ENCODE measurements around the gene FAM114A2.
"Not testable (repeated sequence)": the region's sequence is repeated elsewhere in the genome, so short reads cannot be mapped to it uniquely, and the experiment has no call there.

FAM114A2 gene

GRCh38 chr5:154044099-154044498 is 5.4 kb upstream of the FAM114A2 start:
- no peaks in the 10 kb centered on the region for H3K36me3 ChIP-seq (ENCODE audit: insufficient read depth, low read length)
- no peak overlapping the region for H3K4me3 ChIP-seq
- no peaks in the 10 kb centered on the region for H3K9me3 ChIP-seq (ENCODE audit: low read depth, low read length)
- no peak overlapping the region for H3K9ac ChIP-seq (ENCODE audit: insufficient read length)
- no peak for DNase-seq (ENCODE audit: low read depth, low spot score)
- TF ChIP-seq POLR2AphosphoS5 (IDR thresholded peaks at IDR 0.05; ENCODE audit: borderline replicate concordance, low read depth, low read length) (no peak), EZH2 (IDR thresholded peaks at IDR 0.05) (no peak), FOXP2 (optimal IDR thresholded peaks at IDR 0.05; ENCODE audit: control extremely low read depth, extremely low read length, insufficient read depth) (no peak)
- no peak overlapping the region for H3K27ac ChIP-seq

- TF ChIP-seq POLR2AphosphoS5 (IDR thresholded peaks at IDR 0.05; ENCODE audit: borderline replicate concordance, low read depth, low read length) (no peak), FOXP2 (optimal IDR thresholded peaks at IDR 0.05; ENCODE audit: control extremely low read depth, extremely low read length, insufficient read depth) (no peak), EZH2 (IDR thresholded peaks at IDR 0.05) (no peak)
- Histone ChIP-seq H3K9ac (ENCODE audit: insufficient read length) (no peak overlapping the region), H3K27ac (no peak overlapping the region), H3K36me3 (ENCODE audit: insufficient read depth, low read length) (no peaks in the 10 kb centered on the region), H3K9me3 (ENCODE audit: low read depth, low read length) (no peaks in the 10 kb centered on the region), H3K4me3 (no peak overlapping the region)
- no peak for DNase-seq (ENCODE audit: low read depth, low spot score)
Measured at GRCh38 chr5:154042766-154043165, 4.1 kb upstream of the FAM114A2 start.

GRCh38 chr5:154039458-154039829 is 734 bp upstream of the FAM114A2 start:
- peak overlapping the region; percentile 96 for H3K4me3 ChIP-seq
- TF ChIP-seq POLR2AphosphoS5 (IDR thresholded peaks at IDR 0.05; ENCODE audit: borderline replicate concordance, low read depth, low read length) (no peak), EZH2 (IDR thresholded peaks at IDR 0.05) (no peak), FOXP2 (optimal IDR thresholded peaks at IDR 0.05; ENCODE audit: control extremely low read depth, extremely low read length, insufficient read depth) (no peak)
- no peaks in the 10 kb centered on the region for H3K9me3 ChIP-seq (ENCODE audit: low read depth, low read length)
- H3K36me3 ChIP-seq (ENCODE audit: insufficient read depth, low read length), result no peaks in the 10 kb centered on the region
- peak overlapping the region; percentile 85 for H3K9ac ChIP-seq (ENCODE audit: insufficient read length)
- DNase-seq (ENCODE audit: low read depth, low spot score), result no peak
- H3K27ac ChIP-seq, result no peak overlapping the region

GRCh38 chr5:154038261-154038706 is 426 bp downstream of the FAM114A2 start:
- TF ChIP-seq FOXP2 (optimal IDR thresholded peaks at IDR 0.05; ENCODE audit: control extremely low read depth, extremely low read length, insufficient read depth), result no peak
- TF ChIP-seq EZH2 (IDR thresholded peaks at IDR 0.05), result no peak
- no peak for TF ChIP-seq POLR2AphosphoS5 (IDR thresholded peaks at IDR 0.05; ENCODE audit: borderline replicate concordance, low read depth, low read length)
- Histone ChIP-seq H3K9me3 (ENCODE audit: low read depth, low read length) (no peaks in the 10 kb centered on the region), H3K4me3 (peak overlapping the region; percentile 96), H3K27ac (no peak overlapping the region), H3K9ac (ENCODE audit: insufficient read length) (peak overlapping the region; percentile 85), H3K36me3 (ENCODE audit: insufficient read depth, low read length) (no peaks in the 10 kb centered on the region)
- DNase-seq (ENCODE audit: low read depth, low spot score), result no peak

- no peak for DNase-seq (ENCODE audit: low read depth, low spot score)
- no peak for TF ChIP-seq POLR2AphosphoS5 (IDR thresholded peaks at IDR 0.05; ENCODE audit: borderline replicate concordance, low read depth, low read length)
- TF ChIP-seq EZH2 (IDR thresholded peaks at IDR 0.05), result no peak
- no peak for TF ChIP-seq FOXP2 (optimal IDR thresholded peaks at IDR 0.05; ENCODE audit: control extremely low read depth, extremely low read length, insufficient read depth)
- no peak overlapping the region for H3K27ac ChIP-seq
- H3K9ac ChIP-seq (ENCODE audit: insufficient read length), result no peak overlapping the region
- H3K36me3 ChIP-seq (ENCODE audit: insufficient read depth, low read length), result no peaks in the 10 kb centered on the region
- no peak overlapping the region for H3K4me3 ChIP-seq
- H3K9me3 ChIP-seq (ENCODE audit: low read depth, low read length), result no peaks in the 10 kb centered on the region
Measured at GRCh38 chr5:154034944-154035343, 3.8 kb downstream of the FAM114A2 start.

- Histone ChIP-seq H3K27ac (no peak overlapping the region), H3K4me3 (no peak overlapping the region), H3K9ac (ENCODE audit: insufficient read length) (no peak overlapping the region), H3K9me3 (ENCODE audit: low read depth, low read length) (no peaks in the 10 kb centered on the region), H3K36me3 (ENCODE audit: insufficient read depth, low read length) (peaks cover 3% of the 10 kb centered on the region; the same call in 1 of the 2 replicates)
- no peak for TF ChIP-seq FOXP2 (optimal IDR thresholded peaks at IDR 0.05; ENCODE audit: control extremely low read depth, extremely low read length, insufficient read depth)
- no peak for TF ChIP-seq EZH2 (IDR thresholded peaks at IDR 0.05)
- TF ChIP-seq POLR2AphosphoS5 (IDR thresholded peaks at IDR 0.05; ENCODE audit: borderline replicate concordance, low read depth, low read length), result no peak
- DNase-seq (ENCODE audit: low read depth, low spot score), result no peak
Measured at GRCh38 chr5:154031937-154032489, 6.7 kb downstream of the FAM114A2 start.

GRCh38 chr5:154025951-154026350 is 12.8 kb downstream of the FAM114A2 start:
- Histone ChIP-seq H3K27ac (no peak overlapping the region), H3K4me3 (no peak overlapping the region), H3K9ac (ENCODE audit: insufficient read length) (no peak overlapping the region), H3K9me3 (ENCODE audit: low read depth, low read length) (no peaks in the 10 kb centered on the region), H3K36me3 (ENCODE audit: insufficient read depth, low read length) (peaks cover 10% of the 10 kb centered on the region; the same call in 1 of the 2 replicates)
- TF ChIP-seq EZH2 (IDR thresholded peaks at IDR 0.05), result no peak
- TF ChIP-seq POLR2AphosphoS5 (IDR thresholded peaks at IDR 0.05; ENCODE audit: borderline replicate concordance, low read depth, low read length), result no peak
- TF ChIP-seq FOXP2 (optimal IDR thresholded peaks at IDR 0.05; ENCODE audit: control extremely low read depth, extremely low read length, insufficient read depth), result no peak
- no peak for DNase-seq (ENCODE audit: low read depth, low spot score)

- not testable (repeated sequence) for H3K9ac ChIP-seq (ENCODE audit: insufficient read length); H3K4me3 ChIP-seq; DNase-seq (ENCODE audit: low read depth, low spot score); H3K36me3 ChIP-seq (ENCODE audit: insufficient read depth, low read length); H3K27ac ChIP-seq; H3K9me3 ChIP-seq (ENCODE audit: low read depth, low read length)
Measured at GRCh38 chr5:154018919-154019318, 19.8 kb downstream of the FAM114A2 start.

- Histone ChIP-seq H3K36me3 (ENCODE audit: insufficient read depth, low read length) (0 out of 2 replicates have a peak, but pooled peaks cover 2% of the 10 kb centered on the region), H3K27ac (no peak overlapping the region), H3K9me3 (ENCODE audit: low read depth, low read length) (no peaks in the 10 kb centered on the region), H3K4me3 (no peak overlapping the region), H3K9ac (ENCODE audit: insufficient read length) (no peak overlapping the region)
- DNase-seq (ENCODE audit: low read depth, low spot score), result no peak
- no peak for TF ChIP-seq POLR2AphosphoS5 (IDR thresholded peaks at IDR 0.05; ENCODE audit: borderline replicate concordance, low read depth, low read length)
- TF ChIP-seq FOXP2 (optimal IDR thresholded peaks at IDR 0.05; ENCODE audit: control extremely low read depth, extremely low read length, insufficient read depth), result no peak
- no peak for TF ChIP-seq EZH2 (IDR thresholded peaks at IDR 0.05)
Measured at GRCh38 chr5:154015071-154015693, 23.5 kb downstream of the FAM114A2 start.
